NK-92 (cell line): ENCODE results near the gene OBSCN.
"Not testable (repeated sequence)": the region's sequence is repeated elsewhere in the genome, so short reads cannot be mapped to it uniquely, and the experiment has no call there.

Source experiments
- DNase-seq: peaks from one replicate; lab custom pipeline; 2025; ENCODE audit not compliant: unreplicated experiment; lab: John Stamatoyannopoulos, UW

Gene OBSCN

DNA sequence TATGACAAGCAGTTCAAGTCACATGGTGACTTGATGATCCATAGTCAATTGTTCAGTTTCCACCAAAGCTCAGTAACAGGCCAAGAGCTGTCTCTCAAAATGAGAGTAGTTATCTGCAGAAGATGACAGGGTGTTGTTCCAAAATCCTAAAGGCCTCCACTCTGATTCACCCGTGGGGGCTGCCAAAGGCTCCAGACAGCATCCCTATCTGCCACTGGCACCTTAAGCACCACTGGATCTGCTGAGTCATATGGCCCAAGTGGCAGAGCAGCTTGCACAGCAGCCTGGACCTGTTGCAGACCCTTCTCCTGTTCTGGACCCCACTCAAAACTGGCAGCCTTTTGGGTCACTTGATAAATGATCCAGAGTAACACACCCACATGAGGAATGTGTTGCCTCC is 44.6 kb downstream of the OBSCN start:
- not testable (repeated sequence) for DNase-seq

DNA sequence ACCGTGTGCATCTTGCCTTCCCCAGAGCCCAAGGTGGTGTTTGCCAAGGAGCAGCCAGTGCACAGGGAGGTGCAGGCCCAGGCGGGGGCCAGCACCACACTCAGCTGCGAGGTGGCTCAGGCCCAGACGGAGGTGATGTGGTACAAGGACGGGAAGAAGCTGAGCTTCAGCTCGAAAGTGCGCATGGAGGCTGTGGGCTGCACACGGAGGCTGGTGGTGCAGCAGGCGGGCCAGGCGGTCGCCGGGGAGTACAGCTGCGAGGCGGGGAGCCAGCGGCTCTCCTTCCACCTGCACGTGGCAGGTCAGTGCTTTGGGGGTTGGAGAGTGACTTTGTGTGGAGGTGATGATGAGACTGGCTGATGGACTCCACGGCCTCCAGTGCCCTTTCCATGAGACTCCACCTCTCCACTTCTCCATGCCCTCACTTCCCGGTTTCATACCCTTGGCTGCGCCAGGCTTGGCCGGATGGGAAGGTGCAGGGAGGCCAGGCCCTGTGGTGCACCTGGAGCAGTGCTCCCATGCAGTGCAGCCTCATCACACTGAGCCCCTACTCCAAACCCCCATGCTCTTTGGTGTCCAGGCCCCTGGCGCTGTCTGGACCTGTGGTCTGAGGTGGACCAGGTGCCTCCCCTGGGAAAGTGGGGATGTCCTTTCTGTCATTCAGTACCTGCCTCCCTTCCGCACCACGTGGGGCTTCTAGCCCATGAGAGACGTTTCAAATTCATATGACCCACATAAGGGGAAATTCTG is 49.0 kb downstream of the OBSCN start:
- no peak for DNase-seq

DNA sequence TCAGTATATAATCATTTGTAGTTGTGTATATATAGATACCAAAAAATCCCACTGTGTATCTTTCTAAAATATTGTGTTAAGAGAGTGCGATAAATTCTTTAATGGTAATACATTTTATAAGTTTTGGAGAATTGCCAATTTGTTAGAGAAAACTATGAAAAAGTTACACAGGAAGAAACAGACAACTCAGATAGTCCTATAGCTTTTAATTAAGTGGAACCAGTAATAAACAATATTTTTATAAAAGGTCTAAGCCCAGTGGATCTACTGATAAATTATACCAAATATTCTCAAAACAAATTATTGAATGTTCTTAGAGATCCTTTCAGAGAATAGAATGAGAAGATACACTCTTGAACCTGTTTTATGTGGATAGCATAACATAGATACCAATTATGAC is 50.6 kb downstream of the OBSCN start:
- DNase-seq: no peak

DNA sequence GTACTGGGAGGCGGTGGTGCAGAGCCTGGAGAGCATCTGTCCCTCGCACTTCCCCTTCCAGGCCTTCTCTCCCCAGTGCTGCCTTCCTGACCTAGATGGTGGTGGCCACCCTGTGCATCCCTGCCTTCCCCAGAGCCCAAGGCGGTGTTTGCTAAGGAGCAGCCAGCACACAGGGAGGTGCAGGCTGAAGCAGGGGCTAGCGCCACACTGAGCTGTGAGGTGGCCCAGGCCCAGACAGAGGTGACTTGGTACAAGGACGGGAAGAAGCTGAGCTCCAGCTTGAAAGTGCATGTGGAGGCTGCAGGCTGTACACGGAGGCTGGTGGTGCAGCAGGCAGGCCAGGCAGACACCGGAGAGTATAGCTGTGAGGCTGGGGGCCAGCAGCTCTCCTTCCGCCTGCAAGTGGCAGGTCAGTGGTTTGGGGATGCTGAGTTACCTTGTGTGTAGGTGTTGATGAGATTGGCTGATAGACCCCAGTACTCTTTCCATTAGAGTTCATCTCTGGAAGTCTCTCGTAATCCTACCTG is 51.6 kb downstream of the OBSCN start:
- no peak for DNase-seq

DNA sequence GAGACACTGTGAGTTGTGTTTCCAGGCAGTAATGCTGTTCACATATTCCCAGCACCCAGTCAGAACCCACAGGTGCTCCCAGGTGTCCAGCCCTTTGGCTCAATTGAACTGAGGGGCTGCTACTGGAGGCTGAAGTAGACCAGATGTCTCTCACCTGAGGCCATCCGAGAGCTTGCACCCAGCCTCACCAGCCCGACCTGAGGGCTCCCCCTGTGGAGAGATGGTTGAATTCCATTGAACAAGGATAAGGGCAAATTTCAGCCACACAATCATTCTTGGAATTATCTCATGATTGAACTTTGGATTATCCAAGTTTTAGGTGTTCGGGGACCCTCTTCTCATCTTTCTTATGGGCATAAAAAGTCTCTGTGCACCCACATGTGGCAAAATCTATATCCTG is 52.1 kb downstream of the OBSCN start:
- DNase-seq: no peak

DNA sequence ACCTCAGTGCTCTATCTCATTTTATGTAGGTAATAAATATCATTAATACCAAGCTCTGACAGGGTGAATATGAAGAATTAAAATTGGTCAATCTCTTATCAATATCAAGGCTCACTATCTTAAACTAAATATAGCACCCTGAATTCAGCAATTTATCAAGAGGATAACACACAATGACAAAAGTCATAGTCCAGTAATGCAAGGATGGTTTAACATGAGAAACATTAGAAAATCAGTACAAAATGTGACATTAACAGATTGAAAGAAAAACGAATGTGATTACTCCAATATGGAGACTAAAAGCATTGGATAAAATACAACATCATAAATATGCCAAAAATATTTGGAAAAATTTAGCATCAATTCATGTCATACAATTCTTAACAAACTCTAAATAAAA is 53.9 kb downstream of the OBSCN start:
- DNase-seq: no peak

DNA sequence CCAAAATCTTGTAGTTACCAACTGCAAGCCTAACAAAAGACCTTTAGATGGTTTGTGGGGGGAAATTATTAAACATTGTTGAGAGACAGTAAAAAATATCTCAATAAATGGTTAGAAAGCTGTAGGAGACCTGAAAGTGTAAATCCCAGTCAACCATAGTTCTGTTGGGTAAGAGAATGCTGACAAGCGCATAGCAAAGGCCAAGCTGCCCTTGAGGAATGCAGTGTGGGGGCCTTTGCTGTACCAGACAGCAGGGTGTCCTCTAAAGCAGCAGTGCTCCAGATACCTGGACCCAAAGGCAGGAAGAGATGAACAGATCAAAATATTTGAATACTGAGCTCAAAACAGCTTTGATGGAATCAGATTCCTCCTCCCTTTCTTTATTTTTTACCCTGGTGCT is 54.6 kb downstream of the OBSCN start:
- DNase-seq: no peak

DNA sequence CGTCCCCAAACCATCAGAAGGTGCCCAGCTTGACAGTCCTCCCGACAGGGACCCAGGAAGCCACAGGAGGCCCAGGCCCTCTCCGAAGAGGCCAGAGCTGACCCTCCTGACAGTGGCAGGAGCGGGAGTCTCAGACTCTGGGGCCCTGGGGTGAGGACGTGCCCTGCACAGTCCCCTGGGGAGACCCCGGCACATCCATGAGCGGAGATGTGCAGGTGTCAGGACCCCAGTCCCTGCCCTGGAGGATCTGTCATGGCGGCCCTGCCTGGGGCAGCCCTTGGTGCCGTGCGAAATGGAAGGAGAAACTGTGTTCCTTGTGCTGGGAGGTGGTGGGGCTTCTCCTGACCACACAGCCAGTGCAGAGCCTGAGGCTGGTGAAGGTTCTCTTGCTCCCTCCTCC is 55.8 kb downstream of the OBSCN start:
- no peak for DNase-seq

DNA sequence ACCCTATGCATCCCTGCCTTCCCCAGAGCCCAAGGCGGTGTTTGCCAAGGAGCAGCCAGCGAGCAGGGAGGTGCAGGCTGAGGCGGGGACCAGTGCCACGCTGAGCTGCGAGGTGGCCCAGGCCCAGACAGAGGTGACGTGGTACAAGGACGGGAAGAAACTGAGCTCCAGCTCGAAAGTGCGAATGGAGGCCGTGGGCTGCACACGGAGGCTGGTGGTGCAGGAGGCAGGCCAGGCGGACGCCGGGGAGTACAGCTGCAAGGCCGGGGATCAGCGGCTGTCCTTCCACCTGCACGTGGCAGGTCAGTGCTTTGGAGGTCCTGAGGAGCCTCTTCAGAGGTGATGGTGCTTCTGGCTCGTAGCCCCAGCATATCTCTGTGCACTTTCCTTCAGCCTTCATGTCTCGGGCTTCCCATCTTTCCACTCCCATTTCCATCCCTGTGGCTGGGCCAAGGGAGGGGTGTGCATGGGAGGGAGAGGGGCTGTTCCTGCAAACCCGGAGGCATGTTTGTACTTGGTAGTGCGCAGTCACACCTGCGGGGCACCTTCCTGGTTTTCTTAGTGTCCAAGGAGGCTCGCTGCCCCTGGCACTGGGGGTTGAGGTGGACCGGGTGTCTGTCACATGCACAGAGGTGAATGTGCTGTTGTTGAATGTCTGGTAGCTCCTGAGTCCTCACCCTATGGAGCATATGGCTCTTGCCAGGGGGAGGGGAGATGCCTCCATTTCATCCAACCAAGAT is 56.4 kb downstream of the OBSCN start:
- no peak for DNase-seq

DNA sequence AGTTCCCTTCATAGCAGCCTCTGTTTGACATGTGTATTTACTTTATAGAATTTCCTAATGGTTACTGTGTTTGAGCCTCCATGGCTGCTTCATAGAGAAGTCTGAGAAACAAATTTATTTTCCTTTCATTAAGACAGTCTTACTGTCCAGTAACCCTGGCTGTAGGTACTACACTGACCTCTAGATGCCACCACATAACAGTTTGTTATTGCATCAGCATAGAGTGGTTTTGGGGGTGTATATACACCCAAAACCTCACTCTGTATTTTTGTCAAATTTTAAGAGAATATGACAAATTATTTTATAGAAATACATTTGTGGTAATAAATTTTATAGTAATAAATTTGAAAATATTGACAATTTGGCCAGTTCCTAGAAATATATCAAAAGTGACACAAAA is 57.3 kb downstream of the OBSCN start:
- no peak for DNase-seq

DNA sequence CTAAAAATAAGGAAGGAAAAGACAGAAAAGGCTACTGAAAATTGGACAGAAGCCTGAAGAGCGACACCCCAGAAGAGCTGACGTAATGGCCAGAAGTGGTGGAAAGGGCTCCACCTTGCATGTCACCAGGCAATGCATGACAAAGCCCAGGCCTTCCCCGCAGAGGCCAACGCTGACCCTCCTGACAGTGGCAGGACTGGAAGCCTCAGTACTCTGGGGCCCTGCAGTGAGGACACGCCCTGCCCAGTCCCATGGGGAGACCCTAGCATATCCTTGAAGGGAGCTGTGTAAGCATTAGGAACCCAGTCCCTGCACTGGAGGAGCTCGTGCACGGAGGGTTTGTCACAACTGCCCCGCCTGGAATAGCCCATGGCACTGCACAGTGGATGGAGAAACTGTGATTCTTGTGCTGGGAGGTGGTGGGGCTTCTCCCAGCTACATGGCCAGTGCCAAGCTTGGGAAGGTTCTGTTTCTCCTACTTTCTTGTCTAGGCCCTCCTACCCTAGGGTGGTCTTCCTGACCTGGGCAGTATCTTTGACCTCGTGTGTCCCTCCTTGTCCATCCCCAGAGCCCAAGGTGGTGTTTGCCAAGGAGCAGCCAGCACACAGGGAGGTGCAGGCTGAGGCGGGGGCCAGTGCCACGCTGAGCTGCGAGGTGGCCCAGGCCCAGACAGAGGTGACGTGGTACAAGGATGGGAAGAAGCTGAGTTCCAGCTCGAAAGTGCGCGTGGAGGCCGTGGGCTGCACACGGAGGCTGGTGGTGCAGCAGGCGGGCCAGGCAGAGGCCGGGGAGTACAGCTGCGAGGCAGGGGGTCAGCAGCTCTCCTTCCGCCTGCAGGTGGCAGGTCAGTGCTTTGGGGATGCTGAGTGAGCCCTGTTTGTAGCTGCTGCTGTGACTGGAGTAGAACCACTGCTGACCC is 60.4 kb downstream of the OBSCN start:
- DNase-seq: no peak

DNA sequence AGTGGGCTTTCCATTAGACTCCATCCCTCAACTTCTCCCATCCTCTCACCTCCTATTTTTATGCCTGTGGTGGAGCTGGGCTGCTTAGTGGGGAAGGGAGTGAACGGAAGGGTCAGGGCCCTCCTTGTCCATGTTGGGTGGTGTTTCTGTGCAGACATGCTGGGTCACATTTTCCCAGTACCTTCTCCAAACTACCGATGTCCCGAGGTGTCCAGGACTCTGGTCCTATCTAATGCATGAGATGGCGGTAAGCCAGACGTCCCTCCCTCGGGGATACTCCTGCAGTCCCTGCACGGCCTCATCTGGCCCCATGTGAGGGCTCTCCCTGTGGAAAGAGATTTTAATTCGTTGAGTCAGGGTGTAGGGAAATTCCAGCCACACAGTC is 61.0 kb downstream of the OBSCN start:
- no peak for DNase-seq

DNA sequence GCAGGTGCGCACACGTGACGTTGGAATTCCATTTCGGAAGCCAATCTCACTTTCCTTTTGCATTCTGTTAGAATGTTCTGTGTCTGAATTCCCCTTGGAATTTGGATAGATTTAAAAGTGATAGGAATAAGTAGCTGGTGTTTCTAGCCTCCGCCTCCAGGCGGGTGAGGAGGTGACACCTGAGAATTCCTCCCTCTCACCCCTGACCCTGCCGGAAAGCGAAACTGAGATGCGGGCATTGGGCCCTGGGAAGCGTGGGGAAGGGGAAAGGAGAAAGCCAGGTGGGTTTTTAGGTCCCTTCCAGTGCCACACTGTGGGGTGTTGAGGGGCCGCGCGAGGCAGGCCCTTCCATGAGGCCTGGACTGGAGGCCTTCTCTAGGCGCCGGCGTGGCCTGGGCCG is 61.6 kb downstream of the OBSCN start:
- not testable (repeated sequence) for DNase-seq

DNA sequence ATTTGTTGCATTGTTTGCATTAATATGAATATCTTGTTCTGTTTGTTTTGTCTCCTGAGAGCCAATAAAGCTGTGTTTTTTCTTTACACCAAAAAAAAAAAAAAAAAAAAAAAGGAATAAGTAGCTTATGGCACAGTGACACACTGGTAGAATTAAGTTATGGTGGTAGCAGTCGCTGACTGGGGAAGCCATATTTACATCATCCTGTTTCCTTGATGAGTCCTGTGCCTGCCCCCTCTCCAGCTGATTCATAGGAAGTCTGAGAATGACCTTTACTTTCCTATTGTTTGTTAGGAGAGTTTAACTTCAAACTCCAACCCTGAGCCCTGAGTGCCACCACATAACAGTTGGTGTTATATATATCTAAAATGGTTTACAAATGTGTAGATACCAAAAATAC is 62.2 kb downstream of the OBSCN start:
- no peak for DNase-seq

DNA sequence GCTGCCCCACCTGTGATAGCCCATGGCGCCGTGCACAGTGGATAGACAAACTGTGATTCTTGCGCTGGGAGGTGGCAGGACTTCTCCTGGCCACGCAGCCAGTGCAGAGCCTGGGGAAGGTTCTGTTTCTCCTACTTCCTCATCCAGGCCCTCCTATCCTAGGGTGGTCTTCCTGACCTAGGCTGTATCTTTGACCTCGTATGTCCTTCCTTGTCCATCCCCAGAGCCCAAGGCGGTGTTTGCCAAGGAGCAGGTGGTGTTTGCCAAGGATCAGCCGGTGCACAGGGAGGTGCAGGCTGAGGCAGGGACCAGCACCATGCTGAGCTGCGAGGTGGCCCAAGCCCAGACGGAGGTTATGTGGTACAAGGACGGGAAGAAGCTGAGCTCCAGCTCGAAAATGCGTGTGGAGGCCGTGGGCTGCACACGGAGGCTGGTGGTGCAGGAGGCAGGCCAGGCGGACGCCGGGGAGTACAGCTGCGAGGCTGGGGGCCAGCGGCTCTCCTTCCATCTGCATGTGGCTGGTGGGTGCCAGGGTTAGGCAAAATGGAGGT is 63.9 kb downstream of the OBSCN start:
- no peak for DNase-seq

DNA sequence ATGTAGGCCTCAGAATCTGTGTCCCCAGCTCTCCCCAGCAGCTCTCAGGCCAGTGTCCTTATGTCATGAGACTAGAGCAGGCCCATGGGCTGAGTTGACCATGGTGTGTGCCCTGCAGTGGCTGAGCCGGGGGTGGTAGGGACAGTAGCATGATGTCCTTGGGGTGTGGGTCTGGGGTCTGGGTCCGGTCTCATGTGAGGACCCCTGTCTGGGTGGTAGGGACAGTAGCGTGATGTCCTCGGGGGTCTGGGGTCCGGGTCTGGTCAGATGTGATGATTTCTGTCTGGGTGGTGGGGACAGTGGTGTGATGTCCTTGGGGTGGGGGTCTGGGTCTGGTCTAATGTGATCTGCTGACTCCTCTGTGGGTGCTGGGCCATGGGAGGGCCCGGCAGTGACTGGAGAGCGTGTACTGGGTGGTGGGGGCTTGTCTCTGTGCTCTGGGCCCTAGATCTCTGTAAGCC is 64.5 kb downstream of the OBSCN start:
- no peak for DNase-seq

DNA sequence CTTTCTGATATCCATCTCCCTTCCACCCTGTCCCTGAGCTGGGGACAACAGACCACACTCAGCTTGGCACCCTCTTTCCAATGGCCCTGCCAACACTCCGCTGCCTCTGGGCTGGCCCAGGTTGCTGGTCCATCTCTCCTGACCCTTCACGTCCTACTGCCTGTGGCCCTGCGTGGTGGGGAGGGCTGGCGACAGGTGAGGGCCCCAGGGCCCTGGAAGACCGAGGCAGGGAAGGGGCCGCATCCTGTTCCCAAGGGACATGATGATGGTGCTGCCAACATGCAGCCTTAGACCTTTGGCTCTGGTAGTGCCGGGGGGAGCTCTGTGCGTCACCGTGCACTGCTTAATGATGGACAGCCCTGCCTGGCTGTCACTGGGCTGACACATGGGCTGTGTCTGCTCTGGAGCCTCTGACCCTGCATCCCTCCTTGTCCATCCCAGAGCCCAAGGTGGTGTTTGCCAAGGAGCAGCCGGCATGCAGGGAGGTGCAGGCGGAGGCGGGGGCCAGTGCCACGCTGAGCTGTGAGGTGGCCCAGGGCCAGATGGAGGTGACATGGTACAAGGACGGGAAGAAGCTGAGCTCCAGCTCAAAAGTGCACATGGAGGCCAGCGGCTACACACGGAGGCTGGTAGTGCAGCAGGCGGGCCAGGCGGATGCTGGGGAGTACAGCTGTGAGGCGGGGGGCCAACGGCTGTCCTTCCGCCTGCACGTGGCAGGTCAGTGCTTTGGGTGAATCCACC is 65.2 kb downstream of the OBSCN start:
- DNase-seq: no peak

DNA sequence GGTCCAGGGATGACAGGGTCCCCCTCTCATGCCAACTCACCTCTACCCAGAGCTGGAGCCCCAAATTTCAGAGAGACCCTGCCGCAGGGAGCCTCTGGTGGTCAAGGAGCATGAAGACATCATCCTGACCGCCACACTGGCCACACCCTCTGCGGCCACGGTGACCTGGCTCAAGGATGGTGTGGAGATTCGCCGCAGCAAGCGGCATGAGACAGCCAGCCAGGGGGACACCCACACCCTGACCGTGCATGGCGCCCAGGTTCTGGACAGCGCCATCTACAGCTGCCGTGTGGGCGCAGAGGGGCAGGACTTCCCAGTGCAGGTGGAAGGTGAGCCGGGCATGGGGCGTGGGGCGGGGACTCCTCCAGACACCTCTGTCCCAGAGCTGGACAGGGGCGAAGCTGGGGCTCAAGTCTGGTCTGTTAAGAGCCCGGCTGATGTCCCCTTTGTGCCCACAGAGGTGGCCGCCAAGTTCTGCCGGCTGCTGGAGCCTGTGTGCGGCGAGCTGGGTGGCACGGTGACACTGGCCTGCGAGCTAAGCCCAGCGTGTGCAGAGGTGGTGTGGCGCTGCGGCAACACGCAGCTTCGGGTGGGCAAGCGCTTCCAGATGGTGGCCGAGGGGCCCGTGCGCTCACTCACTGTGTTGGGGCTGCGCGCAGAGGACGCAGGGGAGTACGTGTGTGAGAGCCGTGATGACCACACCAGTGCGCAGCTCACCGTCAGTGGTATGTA is 66.0 kb downstream of the OBSCN start:
- no peak for DNase-seq

DNA sequence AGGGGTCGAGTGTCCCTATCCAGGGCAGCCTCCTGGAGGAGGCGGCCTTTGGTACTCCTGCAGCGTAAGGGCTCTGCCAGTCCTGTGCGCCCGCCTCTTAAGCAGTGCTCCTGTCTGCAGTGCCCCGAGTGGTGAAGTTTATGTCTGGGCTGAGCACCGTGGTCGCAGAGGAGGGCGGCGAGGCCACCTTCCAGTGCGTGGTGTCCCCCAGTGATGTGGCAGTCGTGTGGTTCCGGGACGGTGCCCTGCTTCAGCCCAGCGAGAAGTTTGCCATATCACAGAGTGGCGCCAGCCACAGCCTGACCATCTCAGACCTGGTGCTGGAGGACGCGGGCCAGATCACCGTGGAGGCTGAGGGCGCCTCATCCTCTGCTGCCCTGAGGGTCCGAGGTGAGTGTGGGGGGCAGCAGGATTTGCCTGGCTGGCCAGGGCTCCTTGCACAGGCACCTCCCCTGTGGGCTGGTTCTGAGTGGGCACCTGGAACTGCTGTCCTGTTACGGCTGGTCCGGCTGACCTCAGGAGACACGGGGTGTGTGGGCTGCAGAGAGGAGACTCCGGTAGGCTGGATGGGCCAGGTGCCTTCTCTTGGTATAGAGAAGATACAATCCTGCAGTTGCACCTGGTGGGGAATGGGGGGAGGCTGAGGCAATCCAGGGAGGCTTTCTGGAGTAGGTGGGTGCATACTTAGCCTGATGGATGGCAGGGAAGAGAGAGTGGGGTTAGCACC is 66.8 kb downstream of the OBSCN start:
- no peak for DNase-seq
